Stimulated activated CD8-positive, alpha-beta memory T cell treated with anti-CD3 and anti-CD28 coated beads, Interleukin-15, amount 100 ng/mL, for 48 hours (primary cell): ENCODE measurements around the gene FER1L5.
"Not testable (repeated sequence)": the region's sequence is repeated elsewhere in the genome, so short reads cannot be mapped to it uniquely, and the experiment has no call there.

ENCODE experiments used
- DNase-seq, 2 donors: peaks; one replicate each; pipeline ENCODE4 v3.0.0-alpha.2; 2020; ENCODE audit warnings: low read depth in 2 of 2

The FER1L5 gene

DNA sequence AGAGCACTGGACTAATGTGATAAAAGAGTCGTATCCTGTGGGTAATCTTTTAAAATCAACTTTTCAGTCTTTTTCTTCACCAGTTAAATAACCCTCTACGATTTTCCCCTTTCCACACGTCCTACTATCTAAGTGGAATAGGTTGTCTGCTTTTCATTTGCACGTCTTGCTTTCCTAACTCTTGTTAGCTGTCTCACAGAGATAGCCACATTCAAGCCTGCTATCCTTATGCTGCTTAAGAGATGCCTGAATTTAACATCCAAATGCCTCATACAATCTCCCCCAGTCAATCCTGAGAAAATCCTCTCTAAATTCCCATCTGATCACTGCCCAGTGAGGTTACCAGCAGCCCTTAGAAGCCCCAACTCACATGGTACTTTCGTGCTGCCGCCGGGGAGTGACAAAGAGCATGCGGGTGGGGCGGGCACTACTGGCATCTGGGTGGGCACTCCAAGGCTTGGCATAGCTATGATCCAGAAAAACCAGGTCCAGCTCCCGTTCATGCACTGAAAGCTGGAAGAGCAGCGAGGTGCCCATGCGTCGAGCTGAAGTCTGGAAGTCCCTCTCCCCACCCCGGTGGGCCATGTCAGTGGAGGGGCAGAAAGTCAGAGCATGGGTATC, 5.9 kb upstream of the FER1L5 start:
- DNase-seq = no peak

DNA sequence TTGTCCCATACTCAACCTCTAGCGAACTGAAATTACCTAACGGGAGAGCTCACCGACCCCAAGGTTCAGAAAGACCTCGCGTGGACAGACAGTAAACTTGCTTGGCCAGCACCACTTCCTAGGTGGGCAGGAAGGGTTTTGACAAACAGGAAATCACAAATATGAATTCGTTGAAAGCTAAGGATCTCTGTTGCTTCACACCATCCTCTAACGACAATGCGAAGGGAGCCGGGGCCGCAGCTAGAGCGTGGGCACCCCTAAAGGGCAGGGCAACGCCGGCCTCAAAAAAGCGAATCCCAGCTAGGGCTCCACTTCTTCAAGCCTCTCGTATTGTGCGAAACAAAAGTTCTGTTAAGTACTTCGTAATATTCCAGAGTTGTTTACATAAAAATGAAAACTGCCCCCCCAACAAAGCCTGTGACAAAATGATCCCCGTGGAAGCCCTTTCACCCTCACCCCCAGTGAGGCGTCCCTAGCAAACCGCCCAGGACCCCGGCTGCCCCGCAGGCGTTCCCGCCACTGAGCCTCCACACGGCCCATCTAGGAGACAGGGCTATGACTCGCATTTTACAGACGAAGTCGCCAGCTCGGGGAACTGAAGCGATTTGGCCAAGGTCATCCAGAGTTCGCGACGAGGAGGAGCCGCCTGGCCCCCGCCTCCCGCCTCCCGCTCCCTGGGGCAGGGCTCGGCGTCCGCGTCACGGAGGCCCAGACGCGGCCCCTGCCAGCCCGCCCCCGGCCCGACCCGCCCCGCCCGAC, 5.0 kb upstream of the FER1L5 start:
- peak; percentile 78 to 81 for DNase-seq

DNA sequence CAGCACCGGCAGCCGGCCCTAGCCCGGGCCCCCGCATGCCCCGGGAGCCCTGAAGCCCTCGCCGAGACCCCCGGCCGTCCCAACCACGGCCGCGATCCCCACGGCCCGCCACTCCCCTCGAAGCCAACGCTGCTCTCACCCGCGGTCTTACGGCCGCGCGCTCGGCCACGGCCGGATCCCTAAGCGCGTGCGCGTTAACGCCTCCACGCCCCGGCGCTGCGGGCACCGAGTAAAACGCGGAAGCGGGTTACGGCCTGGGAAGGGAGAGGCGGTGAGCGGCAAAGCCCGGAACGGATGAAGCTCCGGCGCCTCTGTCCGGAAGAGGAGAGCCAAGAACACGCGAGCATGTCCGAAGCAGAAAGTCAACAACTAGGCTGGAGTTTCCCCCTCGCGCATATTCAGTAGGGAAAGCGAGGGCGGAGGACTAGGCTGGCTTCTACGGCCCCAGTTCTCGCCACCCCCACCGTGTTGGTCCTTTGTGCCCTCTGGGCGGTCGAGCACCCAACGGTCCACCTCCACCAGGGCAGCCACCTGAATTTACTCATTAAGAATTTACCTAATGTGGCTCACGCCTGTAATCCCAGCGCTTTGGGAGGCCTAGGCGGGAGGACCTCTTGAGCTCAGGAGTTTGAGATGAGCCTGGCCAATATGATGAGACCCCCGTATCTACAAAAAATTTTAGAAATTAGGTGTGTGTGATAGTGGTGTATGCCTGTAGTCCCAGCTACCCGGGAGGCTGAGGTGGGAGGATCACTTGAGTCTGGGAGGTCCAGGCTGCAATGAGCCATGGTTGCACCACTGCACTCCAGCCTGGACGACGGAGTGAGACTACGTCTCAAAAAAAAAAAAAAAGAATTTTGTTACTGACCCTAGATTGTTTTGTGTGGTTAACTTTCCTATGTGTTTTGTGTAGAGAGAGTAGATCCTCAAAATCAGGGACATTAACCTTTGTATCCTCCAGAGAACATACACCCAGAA, 4.1 kb upstream of the FER1L5 start, which contains the start of gene KANSL3:
KANSL3 (minus strand) TSS at position 169 of the 978 bp plus-strand sequence. CDS start 1,177 bp downstream, outside the sequence.
- DNase-seq = peak; percentile 84 to 85

DNA sequence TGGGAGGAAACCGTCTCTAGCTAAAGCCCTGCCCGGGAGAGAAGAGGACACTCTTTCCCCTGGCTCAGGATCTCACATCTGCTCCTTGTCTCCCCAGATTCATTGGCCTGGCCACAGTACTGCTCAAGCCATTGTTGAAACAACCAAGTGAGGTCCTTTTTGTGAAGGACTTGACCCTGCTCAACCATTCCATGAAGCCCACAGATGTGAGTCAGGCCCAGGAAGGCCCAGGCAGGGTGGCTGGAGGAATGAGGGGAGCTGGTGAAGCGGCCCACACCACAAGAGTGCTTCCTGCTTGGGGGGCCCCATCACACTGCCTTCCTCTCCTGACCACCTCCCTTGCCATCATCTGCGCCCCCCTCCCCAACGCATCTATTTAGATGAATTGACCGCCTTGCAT, 5.1 kb downstream of the FER1L5 start:
- DNase-seq = no peak

DNA sequence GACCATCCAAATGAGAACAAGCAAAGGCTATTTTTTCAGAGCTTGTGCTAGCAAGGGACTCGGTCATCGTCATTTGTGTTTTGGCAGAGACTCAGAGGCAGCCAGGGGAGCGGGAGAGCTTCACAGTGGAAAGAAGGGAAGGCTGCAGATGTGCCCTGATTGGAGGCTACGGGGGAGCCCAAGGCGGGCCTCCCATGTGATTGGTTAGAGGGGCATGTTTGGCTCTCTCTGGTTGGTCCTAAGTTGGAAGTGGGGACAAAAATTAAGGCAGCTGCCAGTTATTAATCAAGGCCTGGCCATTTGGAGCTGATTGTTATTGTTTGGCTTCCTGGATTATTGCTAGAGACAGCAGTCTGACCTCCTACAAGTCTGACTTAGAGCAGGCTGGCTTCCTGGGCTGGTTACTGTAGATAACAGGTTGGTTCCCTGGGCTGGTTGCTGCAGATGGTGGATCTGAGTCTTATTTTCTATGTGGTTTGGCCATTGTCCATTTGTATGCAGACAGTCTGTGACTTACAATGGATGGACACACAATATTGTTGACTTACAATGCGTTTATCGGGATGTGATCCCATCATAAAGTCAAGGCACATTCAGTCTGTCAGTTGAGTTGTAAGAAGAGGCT, 5.9 kb downstream of the FER1L5 start:
- DNase-seq = no peak

DNA sequence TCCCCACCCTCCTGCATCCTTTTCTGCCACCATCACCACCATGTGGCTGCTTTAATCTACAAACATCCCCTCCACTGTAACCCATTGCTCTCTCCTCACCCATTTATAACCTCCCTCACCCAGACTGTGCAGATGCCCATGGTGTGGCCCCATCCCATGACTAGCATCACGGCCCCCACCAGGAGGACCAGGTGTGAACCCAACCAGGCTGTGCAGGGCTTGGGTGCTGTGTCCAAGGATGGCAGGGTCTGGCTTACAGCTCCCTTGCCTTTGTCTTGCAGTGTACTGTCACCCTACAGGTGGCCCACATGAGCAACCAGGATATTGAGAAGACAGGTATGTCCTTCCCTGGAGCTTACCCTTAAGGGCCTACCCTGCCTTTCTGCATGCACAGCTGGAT, 6.8 kb downstream of the FER1L5 start:
- no peak for DNase-seq

DNA sequence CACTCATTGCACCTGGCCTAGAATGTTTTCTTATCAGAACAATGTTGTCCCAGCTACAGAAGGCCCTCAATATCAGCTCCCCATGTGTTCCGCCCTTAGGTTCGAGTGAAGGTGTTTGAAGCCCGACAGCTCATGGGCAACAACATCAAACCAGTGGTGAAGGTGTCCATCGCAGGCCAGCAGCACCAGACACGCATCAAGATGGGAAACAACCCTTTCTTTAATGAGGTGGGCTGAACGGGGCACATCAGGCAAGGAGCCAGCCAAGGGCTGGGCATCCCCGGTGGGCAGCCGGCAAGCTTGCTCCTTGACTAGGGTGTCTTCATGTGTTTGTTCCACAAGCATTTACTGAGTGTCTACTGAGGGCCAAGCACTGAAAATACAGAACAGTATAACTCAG, 9.2 kb downstream of the FER1L5 start:
- no peak for DNase-seq

DNA sequence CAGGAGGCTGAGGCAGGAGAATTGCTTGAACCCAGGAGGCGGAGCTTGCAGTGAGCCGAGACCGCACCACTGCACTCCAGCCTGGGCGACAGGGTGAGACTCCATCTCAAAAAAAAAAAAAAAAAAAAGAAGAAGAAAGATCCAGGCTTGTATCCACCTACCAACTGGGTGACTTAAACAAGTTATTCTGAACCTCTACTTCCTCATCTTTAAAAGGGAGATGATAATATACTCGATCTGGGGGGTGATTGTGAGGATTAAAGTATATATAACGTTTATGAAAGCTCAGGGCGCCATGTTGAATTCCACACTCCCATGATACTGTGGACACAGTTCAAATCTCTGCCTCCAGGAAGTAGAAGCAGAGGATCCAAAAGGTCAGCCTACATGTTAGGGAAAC, 12.2 kb downstream of the FER1L5 start:
- DNase-seq = not testable (repeated sequence)

DNA sequence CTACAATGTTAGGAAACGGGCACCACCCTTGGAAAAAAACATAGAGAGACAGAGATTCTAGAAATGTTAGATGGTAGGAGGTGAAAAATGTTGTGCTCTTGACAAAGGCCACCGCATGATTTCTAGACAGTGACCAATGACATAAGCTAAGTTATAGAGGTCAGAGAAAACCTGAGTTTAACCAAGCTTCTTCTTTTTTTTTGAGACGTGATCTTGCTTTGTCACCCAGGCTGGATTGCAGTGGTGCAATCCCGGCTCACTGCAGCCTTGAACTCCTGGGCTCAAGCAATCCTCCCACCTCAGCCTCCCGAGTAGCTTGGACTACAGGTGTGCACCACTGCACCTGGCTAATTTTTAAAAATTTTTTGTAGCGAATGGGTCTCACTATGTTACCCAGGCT, 13.0 kb downstream of the FER1L5 start:
- no peak for DNase-seq

DNA sequence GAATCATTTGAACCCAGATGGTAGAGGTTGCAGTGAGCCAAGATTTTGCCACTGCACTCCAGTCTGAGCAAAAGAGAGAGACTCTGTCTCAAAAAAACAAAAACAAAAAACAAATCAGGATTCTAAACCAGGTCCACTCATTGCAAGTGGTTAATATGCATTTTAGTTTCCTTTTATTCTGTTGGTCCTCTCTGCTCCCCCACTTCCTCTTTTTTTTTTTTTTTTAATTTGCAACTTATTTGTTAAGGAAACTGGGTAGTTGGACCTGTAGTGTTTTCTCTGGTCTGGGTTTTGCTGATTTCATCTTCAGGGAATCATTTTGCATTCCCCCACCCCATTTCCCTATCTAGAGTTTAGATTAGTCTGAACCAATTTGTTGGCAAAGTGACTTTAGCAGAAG, 14.0 kb downstream of the FER1L5 start:
- no peak for DNase-seq

DNA sequence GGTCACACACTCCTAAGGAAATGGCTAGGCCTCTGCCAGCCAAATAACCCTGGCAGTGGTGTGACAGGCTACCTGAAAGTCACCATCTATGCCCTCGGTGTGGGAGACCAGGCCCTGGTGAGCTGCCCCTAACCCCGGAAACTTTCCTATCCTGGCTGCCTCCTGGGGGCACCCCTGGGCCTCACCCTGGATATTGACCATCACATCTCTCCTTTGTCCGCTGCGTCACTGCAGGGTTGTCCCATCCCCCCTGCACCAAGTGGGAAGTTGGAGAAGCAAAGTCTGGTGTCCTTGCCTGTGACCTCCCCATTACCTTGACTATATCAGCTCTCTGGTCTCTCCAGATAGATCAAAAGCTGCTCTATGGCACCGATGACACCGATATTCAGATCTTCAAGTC, 18.8 kb downstream of the FER1L5 start:
- DNase-seq = no peak

DNA sequence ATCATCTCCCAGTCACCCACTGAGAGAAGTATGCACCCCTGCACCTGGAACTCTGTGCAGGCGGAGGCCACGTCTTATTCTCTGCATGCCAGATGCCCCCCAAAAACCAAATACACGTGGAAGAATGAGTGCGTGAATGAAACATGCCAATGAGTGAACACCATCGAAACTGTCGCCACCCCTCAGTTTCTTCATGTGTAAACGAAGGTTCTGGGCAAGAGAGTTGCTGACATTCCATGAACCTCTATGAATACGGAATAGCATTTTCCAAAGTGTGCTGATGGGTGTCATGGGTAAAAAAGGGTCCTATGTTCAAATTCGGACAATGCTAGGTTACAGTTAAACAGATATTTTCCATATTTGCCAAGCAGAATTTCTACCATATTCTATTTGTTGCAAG, 19.8 kb downstream of the FER1L5 start:
- no peak for DNase-seq

DNA sequence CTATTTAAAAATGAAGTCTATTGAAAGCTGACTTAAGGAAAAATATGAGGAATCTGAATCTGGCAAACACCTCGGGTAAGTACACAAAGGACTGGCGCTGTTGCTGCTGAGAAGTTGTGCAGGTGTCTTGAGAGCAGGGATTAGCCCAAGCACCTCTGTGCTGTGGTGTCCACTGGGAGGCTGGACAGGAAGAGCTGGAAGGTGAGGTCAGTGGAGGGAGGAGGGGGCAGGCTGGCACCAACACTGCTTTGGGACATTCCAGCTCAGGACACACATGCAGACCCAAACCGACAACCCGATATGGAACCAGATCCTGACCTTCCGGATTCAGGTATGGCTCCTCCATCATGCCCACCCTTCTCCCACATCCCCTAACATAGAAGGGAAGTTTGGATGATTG, 20.6 kb downstream of the FER1L5 start:
- DNase-seq = no peak

DNA sequence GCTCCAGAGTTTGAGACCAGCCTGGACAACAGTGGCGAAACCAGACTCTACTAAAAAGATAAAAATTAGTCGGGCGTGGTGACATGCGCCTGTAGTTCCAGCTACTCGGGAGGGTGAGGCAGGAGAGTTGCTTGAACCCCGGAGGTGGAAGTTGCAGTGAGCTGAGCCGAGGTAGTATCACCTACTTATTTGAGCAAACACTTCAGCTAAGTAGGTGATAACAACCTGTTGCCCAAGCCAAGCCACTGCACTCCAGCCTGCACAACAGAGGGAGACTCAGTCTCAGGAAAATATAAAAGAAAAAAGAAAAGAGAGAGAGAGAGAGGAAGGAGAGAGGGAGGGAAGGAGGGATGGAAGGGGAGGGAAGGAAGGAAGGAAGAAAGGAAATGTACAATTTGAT, 21.3 kb downstream of the FER1L5 start:
- DNase-seq = no peak

DNA sequence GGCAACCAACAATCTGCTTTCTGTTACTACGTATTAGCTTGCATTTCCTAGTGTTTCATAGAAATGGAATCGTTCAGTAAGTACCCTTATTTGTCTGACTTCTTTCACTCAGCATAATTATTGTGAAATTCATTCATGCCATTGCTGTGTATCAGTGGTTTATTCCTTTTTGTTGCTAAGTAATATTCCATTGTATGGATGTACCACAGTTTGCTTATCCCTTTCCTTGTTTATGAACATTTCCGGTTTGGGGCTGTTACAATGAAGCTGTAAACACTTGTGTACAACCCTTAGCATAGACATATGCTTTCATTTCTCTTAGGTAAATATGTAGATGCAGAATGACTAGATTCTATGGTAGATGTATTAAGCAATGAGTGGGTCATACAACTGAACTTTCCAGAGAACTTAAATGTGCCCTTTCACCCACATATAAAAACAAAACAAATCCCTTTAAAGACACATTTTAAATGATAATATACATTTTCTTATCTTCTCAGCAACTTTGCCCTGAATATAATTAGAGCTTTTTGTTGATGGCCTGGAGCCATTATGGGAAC, 21.9 kb downstream of the FER1L5 start:
- DNase-seq = no peak

DNA sequence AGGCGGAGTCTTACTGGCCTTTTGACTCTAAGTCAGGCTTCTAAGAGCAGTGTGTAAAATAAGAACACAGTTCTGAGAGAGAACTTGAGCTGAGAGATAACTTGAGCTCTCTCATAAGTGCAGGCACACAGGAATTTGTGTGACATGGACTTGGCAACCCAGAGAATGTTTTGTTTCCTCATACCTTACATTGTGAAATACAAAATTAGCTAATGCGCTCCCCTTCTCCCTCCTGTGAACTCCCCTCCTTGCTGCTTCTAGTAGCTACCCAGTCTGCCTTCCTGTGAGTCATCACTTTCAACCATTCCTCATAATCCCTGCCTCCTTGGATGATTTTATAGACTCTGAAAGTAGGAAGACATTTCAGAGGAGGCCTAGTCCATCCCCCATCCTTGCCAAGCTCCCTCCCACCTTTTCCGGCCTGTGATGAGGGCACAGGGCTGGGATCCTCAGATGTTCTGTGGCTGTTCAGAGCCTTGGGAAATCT, 22.6 kb downstream of the FER1L5 start:
- no peak for DNase-seq

DNA sequence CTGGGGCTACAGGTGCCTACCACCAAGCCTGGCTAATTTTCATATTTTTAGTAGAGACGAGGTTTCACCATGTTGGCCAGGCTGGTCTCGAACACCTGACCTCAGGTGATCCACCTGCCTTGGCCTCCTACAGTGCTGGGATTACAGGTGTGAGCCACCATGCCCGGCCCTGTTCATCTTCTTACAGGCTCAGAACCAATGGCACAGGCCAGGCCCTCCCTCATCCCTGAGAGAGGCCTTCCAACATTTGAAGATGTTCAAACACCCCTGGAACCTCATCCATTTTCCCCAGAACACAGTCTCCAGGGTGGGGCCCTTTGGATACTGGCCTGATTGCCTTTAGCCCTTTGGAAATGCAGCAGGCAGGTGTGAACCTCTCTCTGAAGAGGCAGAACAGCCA, 23.2 kb downstream of the FER1L5 start:
- not testable (repeated sequence) for DNase-seq

DNA sequence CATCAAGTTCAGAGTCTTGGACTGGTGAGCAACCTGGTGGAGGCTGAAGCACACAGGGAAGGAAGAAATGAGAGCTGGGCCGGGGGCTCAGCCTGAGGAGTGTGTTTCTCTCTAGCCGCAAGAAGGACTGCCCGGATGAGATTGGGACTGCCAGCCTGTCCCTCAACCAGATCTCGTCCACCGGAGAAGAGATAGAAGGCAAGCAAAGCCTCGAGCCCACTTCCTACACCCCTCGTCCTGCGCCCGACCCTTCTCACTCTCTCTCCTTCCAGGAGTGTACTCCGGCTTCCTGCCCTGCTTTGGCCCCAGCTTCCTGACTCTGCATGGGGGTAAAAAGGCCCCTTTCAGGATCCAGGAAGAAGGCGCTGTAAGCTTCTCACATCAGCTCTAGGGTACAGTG, 26.2 kb downstream of the FER1L5 start:
- no peak for DNase-seq

DNA sequence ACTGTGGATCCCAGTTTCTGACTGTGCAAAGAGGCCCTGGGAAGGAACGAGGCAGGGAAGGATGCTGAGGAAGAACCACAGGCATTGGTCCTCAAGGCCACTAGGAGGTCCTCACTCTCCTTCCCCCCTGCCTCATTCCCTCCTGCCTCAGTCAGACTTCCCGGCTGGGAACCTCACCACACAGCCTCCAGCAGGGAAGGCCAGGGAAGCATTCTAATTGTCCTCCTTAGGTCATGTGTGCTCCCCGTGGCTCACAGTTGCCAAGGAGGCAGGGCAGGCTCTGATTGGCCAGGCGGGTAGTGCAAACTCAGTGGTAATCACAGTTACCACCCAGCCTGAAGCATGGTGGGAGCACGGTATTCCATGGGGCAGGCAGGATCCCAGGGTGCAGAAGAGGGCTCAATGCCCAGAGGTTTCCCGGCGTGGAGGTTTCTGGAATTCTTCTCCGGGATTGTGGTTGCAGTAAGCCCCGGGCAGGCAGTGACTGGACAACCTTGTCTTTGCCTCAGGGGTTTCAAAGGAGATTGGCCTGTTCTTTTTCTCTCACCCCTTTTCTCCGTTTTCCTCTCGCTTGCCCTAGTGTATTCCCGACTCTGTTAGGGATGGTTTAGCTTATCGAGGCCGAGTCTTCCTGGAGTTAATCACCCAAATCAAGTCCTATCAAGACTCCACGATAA, 27.1 kb downstream of the FER1L5 start:
- DNase-seq = no peak

DNA sequence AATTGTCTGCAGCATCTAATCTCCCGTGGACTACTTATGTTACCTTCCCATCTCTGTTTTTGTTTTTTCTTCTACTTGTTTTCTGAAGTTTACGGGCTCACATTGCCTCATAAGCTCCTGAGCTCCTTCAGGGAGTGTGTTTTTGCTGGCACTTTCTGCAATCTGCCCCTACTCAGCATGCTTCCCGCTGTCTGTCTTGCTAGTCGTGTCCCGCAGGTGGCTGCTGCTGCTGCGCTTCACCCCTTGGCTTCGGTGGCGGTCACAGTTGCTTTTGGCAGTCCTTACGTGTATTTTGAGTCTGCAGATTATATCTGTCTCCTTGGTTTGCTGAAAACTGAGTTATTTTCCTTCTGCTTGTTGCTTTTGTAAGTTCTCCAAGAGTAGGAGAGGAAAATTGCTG, 37.3 kb downstream of the FER1L5 start:
- no peak for DNase-seq
